ENCODE results near the gene ZSWIM9.

GRCh38 chr19:48121066-48121465 is 49.4 kb upstream of the ZSWIM9 start:
- TF ChIP-seq, protein P1, sequence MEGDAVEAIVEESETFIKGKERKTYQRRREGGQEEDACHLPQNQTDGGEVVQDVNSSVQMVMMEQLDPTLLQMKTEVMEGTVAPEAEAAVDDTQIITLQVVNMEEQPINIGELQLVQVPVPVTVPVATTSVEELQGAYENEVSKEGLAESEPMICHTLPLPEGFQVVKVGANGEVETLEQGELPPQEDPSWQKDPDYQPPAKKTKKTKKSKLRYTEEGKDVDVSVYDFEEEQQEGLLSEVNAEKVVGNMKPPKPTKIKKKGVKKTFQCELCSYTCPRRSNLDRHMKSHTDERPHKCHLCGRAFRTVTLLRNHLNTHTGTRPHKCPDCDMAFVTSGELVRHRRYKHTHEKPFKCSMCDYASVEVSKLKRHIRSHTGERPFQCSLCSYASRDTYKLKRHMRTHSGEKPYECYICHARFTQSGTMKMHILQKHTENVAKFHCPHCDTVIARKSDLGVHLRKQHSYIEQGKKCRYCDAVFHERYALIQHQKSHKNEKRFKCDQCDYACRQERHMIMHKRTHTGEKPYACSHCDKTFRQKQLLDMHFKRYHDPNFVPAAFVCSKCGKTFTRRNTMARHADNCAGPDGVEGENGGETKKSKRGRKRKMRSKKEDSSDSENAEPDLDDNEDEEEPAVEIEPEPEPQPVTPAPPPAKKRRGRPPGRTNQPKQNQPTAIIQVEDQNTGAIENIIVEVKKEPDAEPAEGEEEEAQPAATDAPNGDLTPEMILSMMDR (IDR thresholded peaks at IDR 0.05; ENCODE audit: poor library complexity): no peak
- TF ChIP-seq EZH2 (IDR thresholded peaks at IDR 0.05; ENCODE audit: borderline replicate concordance) (no peak), EZH2phosphoT487 (IDR thresholded peaks at IDR 0.05; ENCODE audit: low read depth, severe bottlenecking, unreplicated experiment) (no peak)
